Epithelial cell of proximal tubule (primary cell): Measurements from ENCODE around the gene FBN3. TPM values are rescaled to one million over a fixed set of nuclear protein-coding genes. Genes with fewer than 3 reads are reported as not detected.

ENCODE experiments used
- DNase-seq: peaks from one replicate; pipeline ENCODE4 v3.0.0-alpha.2; 2011; ENCODE audit warnings: low read depth
- H3K4me3 ChIP-seq: 2 replicates; pipeline ENCODE4 v1.5.1; 2011; ENCODE audit warnings: low read depth, mild to moderate bottlenecking, low read length
- total RNA-seq: library from RNA; depleted of rRNA; stranded (reverse); fragments of >200 nt; gene quantifications from 2 replicates; pipeline ENCODE4 v1.2.3, GENCODE V29; 2015
- TF ChIP-seq, protein P1 (sequence below): conservative IDR thresholded peaks from 2 replicates; pipeline ENCODE4 v1.5.1; 2012; ENCODE audit warnings: low read depth, mild to moderate bottlenecking, low read length

Gene FBN3
- total RNA-seq, 1 donor from 2014 or later = 0.06 TPM

DNA sequence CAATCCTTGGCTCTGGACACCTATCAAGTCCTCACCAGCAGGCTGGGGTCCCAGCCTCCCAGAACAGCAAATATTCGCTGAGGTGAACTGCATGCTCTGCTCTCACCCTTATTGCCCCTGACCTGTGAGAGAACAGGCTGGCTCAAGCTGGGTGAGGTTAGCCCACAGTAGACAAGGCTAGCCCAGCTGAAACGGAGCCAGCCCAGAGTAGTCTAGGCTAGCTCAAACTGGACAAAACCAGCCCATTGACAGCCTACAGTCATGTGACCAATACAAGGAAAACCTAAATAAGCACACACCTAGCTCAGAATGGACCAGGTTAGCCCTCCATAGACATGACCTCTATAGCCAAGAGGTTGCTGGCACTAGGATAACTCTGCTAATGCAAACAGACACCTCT, 58.4 kb downstream of the FBN3 start:
- TF ChIP-seq, protein P1, sequence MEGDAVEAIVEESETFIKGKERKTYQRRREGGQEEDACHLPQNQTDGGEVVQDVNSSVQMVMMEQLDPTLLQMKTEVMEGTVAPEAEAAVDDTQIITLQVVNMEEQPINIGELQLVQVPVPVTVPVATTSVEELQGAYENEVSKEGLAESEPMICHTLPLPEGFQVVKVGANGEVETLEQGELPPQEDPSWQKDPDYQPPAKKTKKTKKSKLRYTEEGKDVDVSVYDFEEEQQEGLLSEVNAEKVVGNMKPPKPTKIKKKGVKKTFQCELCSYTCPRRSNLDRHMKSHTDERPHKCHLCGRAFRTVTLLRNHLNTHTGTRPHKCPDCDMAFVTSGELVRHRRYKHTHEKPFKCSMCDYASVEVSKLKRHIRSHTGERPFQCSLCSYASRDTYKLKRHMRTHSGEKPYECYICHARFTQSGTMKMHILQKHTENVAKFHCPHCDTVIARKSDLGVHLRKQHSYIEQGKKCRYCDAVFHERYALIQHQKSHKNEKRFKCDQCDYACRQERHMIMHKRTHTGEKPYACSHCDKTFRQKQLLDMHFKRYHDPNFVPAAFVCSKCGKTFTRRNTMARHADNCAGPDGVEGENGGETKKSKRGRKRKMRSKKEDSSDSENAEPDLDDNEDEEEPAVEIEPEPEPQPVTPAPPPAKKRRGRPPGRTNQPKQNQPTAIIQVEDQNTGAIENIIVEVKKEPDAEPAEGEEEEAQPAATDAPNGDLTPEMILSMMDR = no peak
- DNase-seq = no peak
- H3K4me3 ChIP-seq = no peak overlapping the region

GRCh38 chr19:8089664-8090601, 59.5 kb downstream of the FBN3 start:
- DNase-seq = no peak
- TF ChIP-seq, protein P1 = no peak
- no peak overlapping the region for H3K4me3 ChIP-seq

- no peak for DNase-seq
- TF ChIP-seq, protein P1 = no peak
- H3K4me3 ChIP-seq = no peak overlapping the region
Measured at GRCh38 chr19:8088752-8089663, 60.4 kb downstream of the FBN3 start.

DNA sequence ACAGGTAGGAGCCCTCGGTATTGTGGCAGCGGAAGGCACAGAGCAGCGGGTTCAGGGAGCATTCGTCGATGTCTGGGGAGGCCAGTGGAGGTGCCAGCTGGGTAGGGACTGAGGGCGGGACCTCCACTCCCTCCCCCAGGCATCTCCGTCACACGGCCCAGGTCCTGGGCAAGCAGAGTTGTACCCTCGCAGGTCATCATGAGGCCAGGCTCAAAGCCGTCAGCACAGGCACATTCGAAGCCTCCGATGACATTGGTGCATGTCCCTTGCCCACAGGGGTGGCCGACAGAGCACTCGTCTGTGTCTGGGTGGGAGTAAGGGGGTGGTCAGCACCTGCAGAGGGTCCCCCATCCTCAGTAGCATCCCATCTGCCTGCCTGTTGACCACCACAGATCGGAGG, 61.5 kb downstream of the FBN3 start:
- DNase-seq = no peak
- no peak overlapping the region for H3K4me3 ChIP-seq
- TF ChIP-seq, protein P1 = no peak

- DNase-seq = no peak
- TF ChIP-seq, protein P1 = no peak
Measured at GRCh38 chr19:8086849-8087248, 62.5 kb downstream of the FBN3 start.

DNA sequence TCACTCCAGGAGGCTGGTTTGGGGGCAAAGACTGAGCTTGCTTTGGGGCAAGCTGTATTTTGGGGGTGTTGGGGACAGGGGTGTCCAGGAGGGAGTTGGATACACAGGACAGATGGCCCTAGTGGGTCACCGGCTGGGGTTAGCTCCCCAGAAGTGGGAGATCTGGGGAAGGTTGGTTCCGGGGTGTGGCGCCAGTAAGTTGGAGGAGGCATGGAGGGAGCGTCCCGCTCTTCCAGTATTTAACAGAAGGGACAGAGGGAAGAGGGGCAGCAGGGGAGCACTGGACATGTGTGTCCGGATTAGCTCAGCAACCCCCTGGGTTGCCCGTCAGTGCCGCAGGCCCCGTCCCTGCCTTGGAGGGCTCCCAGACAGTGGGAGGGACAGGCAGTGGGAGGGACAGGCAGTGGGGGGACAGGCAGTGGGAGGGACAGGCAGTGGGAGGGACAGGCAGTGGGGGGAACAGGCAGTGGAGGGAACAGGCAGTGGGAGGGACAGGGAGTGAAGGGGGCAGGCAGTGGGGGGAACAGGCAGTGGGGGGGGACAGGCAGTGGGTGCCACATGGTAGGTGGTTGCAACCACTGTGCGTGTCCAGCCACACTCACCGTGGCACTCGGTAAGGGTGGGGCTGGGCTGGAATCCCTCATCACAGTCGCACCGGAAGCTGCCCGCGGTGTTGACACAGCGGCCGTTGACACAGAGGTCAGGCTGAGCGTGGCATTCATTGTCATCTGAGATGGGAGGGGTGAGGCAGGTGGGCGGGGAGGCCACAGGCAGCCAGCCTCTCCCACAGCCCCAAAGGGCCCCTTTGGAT, 63.6 kb downstream of the FBN3 start:
- TF ChIP-seq, protein P1 = no peak
- no peak for DNase-seq
- no peak overlapping the region for H3K4me3 ChIP-seq

More at GRCh38 chr19:8086849-8087248, 62.5 kb downstream of the FBN3 start:
- no peak overlapping the region for H3K4me3 ChIP-seq
